C4-2B (cell line): Measurements from ENCODE around the gene ZFX.

Experiments used
- H3K27ac ChIP-seq: fragments of 450-650 bp; 2 replicates; pipeline ENCODE4 v1.5.1; 2017
- ZFX ChIP-seq: fragments of 450-650 bp; IDR thresholded peaks from 2 replicates; pipeline ENCODE4 v1.6.1; 2017
- TF ChIP-seq, protein P1 (sequence below): fragments of 450-650 bp; conservative IDR thresholded peaks from 2 replicates; pipeline ENCODE4 v1.5.1; 2017; ENCODE audit warnings: mild to moderate bottlenecking

The ZFX gene

DNA sequence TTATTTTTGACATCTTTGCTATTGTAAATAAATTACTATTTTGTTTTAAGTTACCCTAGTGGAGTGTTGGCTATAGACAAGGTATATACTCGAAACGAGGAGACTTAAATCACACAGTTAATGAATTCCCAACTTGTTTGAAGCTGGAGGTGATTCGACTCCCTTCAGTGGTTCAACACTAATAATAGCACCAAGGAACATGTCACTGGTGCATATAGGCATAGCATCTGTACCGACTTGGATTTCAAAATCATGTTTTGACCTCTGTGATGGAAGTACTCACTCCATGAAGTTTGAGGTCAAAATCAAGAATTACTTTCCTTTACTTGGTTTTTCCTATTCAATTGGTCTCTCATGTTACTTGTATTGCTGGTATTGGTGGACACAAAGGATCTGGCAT, 66.5 kb downstream of the ZFX start:
- TF ChIP-seq ZFX, result no peak
- TF ChIP-seq, protein P1, sequence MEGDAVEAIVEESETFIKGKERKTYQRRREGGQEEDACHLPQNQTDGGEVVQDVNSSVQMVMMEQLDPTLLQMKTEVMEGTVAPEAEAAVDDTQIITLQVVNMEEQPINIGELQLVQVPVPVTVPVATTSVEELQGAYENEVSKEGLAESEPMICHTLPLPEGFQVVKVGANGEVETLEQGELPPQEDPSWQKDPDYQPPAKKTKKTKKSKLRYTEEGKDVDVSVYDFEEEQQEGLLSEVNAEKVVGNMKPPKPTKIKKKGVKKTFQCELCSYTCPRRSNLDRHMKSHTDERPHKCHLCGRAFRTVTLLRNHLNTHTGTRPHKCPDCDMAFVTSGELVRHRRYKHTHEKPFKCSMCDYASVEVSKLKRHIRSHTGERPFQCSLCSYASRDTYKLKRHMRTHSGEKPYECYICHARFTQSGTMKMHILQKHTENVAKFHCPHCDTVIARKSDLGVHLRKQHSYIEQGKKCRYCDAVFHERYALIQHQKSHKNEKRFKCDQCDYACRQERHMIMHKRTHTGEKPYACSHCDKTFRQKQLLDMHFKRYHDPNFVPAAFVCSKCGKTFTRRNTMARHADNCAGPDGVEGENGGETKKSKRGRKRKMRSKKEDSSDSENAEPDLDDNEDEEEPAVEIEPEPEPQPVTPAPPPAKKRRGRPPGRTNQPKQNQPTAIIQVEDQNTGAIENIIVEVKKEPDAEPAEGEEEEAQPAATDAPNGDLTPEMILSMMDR, result no peak
- no peak overlapping the region for H3K27ac ChIP-seq

DNA sequence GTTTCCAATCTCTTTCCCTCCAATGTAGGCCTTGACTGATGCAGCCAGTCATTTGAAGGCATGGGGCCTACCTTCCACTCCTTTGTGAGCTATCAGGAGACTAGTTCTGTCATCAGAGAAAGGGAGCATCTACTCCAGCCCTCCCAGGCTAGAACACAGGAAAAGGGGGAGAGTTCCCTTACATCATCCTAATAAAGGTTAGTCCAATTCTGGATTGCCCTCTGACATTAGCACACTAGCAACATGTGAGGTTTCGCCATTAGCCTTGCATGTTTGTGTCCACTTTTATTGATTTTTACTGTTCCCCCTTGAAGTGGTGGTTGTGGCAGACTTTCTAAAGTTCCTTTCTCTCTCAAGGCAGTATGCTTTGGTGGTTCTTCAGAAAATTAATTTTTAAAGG, 67.3 kb downstream of the ZFX start:
- TF ChIP-seq, protein P1, result no peak
- TF ChIP-seq ZFX, result no peak
- no peak overlapping the region for H3K27ac ChIP-seq

DNA sequence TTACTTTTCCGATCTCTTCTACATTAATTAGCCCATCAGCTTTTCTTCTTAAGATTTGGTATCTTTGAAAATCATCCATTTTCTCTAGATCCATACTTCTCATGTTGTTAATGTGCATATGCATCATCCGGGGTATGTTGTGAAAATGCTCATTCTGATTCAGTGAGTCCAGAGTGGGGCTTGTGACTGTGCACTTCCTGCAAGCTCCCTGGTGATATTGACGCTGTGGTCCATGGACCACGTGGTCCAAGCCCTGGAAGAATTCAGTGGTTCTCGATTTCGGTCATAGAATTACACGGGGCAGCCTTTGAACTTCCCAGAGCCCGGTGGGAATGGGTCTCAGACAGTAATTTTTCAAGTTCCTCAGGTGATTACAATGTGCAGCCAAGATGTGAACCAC, 69.8 kb downstream of the ZFX start:
- H3K27ac ChIP-seq, result no peak overlapping the region
- TF ChIP-seq, protein P1, result no peak
- no peak for TF ChIP-seq ZFX

DNA sequence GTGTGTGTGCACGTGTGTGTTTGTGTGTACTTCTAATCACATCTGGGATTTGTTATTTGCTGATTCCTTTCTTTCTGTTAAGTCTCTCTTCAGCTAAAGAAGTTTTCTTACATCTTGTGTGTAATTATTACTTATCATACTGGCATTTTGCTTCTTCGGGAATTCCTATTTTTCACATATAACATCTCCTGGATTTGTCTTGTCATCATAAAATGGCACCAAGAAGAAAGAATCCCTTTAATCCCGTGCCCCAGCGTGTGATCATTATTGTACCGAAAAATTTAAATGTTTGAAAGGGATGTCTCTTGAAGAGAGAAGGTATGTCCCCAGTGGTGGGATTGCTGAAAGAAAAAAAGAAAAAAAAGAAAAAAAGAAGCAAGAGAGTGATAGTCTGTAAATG, 72.3 kb downstream of the ZFX start:
- no peak for TF ChIP-seq ZFX
- TF ChIP-seq, protein P1, result no peak
- H3K27ac ChIP-seq, result no peak overlapping the region

DNA sequence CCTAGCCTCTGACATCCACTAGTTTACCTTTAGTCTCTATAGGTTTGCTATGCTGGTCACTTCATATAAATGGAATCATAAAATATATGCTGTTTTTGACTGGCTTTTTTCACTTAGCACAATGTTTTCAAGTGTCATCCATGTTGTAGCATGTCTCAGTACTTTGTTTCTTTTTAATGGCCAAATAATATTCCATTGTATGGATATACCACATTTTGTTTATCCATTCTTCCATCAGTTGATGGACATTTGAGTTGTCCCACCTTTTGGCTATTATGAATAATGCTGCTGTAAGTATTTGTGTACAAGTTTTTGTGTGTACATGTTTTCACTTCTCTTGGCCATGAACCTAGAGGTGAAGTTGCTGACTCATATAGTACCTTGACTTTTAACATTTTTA, 75.7 kb downstream of the ZFX start:
- H3K27ac ChIP-seq, result no peak overlapping the region
- TF ChIP-seq, protein P1, result no peak
- TF ChIP-seq ZFX, result no peak

DNA sequence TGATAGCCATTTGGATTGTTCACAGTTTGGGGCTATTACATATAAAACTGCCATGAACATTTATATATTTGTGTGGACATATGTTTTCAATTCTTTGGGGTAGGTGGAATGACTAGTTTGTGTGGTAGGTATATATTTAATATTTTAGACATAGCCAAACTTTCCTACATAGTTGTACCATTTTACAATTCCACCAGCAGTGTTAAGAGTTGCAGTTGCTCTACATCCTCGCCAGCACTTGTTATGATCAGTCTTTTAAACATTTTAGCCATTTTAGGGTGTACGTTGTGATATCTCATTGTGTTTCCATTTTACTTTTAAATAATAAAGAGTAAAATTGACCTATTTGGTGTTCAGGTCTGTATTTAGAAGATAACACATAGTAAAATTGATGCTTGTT, 76.6 kb downstream of the ZFX start:
- TF ChIP-seq, protein P1, result no peak
- no peak for TF ChIP-seq ZFX
- no peak overlapping the region for H3K27ac ChIP-seq

DNA sequence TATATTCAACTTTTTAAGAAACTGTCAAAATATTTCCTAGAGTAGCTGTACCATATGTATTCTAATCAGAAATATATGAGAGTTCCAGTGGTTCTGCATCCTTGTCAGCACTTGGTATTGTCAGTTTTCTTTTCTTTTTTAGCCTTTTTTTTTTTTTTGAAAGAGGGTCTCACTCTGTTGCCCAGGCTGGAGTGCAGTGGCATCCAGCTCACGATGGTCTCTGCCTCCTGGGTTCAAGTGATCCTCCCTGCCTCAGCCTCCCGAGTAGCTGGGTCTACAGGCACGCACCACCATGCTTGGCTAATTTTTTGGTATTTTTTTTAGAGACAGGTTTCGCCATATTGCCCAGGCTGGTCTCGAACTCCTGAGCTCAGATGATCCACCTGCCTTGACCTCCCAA, 79.1 kb downstream of the ZFX start:
- no peak for TF ChIP-seq ZFX
- TF ChIP-seq, protein P1, result no peak
- no peak overlapping the region for H3K27ac ChIP-seq
